ENCODE results near the gene ANKIB1.

ANKIB1 gene

GRCh38 chr7:92296880-92297445, 51.2 kb downstream of the ANKIB1 start:
- no peaks in the 10 kb centered on the region for H3K36me3 ChIP-seq (ENCODE audit: control insufficient read depth in 1 of 2, insufficient read depth in 2 of 2, low read length in 2 of 2)
- no peak overlapping the region for H3K4me3 ChIP-seq (ENCODE audit: low read depth in 1 of 2, low read length in 2 of 2)
- peaks cover 9 to 11% of the 10 kb centered on the region in 2 donors for H3K4me1 ChIP-seq (ENCODE audit: control insufficient read depth in 1 of 2, insufficient read depth in 2 of 2, low read length in 2 of 2)
- no peaks in the 10 kb centered on the region for H3K9me3 ChIP-seq (ENCODE audit: control insufficient read depth in 1 of 2, low read length in 2 of 2)
- no peaks in the 10 kb centered on the region for H3K27me3 ChIP-seq (ENCODE audit: low read depth, low read length)
- no peak overlapping the region for H3K27ac ChIP-seq (ENCODE audit: low read length)

- Histone ChIP-seq H3K9me3 (ENCODE audit: control insufficient read depth in 1 of 2, low read length in 2 of 2) (no peaks in the 10 kb centered on the region), H3K4me1 (ENCODE audit: control insufficient read depth in 1 of 2, insufficient read depth in 2 of 2, low read length in 2 of 2) (peaks cover 9 to 11% of the 10 kb centered on the region in 2 donors), H3K4me3 (ENCODE audit: low read depth in 1 of 2, low read length in 2 of 2) (no peak overlapping the region), H3K27ac (ENCODE audit: low read length) (no peak overlapping the region), H3K36me3 (ENCODE audit: control insufficient read depth in 1 of 2, insufficient read depth in 2 of 2, low read length in 2 of 2) (no peaks in the 10 kb centered on the region), H3K27me3 (ENCODE audit: low read depth, low read length) (no peaks in the 10 kb centered on the region)
These were observed 52.0 kb downstream of the ANKIB1 start for GRCh38 chr7:92297736-92298135.

GRCh38 chr7:92303761-92304160, 58.0 kb downstream of the ANKIB1 start:
- no peak overlapping the region for H3K4me3 ChIP-seq (ENCODE audit: low read depth in 1 of 2, low read length in 2 of 2)
- no peaks in the 10 kb centered on the region for H3K9me3 ChIP-seq (ENCODE audit: control insufficient read depth in 1 of 2, low read length in 2 of 2)
- no peak overlapping the region for H3K27ac ChIP-seq (ENCODE audit: low read length)
- no peaks in the 10 kb centered on the region for H3K4me1 ChIP-seq (ENCODE audit: control insufficient read depth in 1 of 2, insufficient read depth in 2 of 2, low read length in 2 of 2)
- peaks cover 0 to 3% of the 10 kb centered on the region in 2 donors for H3K36me3 ChIP-seq (ENCODE audit: control insufficient read depth in 1 of 2, insufficient read depth in 2 of 2, low read length in 2 of 2)
- no peaks in the 10 kb centered on the region for H3K27me3 ChIP-seq (ENCODE audit: low read depth, low read length)

- Histone ChIP-seq H3K27ac (ENCODE audit: low read length) (no peak overlapping the region), H3K4me1 (ENCODE audit: control insufficient read depth in 1 of 2, insufficient read depth in 2 of 2, low read length in 2 of 2) (no peaks in the 10 kb centered on the region), H3K4me3 (ENCODE audit: low read depth in 1 of 2, low read length in 2 of 2) (no peak overlapping the region), H3K9me3 (ENCODE audit: control insufficient read depth in 1 of 2, low read length in 2 of 2) (no peaks in the 10 kb centered on the region), H3K36me3 (ENCODE audit: control insufficient read depth in 1 of 2, insufficient read depth in 2 of 2, low read length in 2 of 2) (peaks cover 0 to 7% of the 10 kb centered on the region in 2 donors), H3K27me3 (ENCODE audit: low read depth, low read length) (no peaks in the 10 kb centered on the region)
These were observed 58.7 kb downstream of the ANKIB1 start for GRCh38 chr7:92304406-92304893.

GRCh38 chr7:92306153-92306552, 60.4 kb downstream of the ANKIB1 start:
- Histone ChIP-seq H3K4me3 (ENCODE audit: low read depth in 1 of 2, low read length in 2 of 2) (no peak overlapping the region), H3K36me3 (ENCODE audit: control insufficient read depth in 1 of 2, insufficient read depth in 2 of 2, low read length in 2 of 2) (peaks cover 0 to 8% of the 10 kb centered on the region in 2 donors), H3K9me3 (ENCODE audit: control insufficient read depth in 1 of 2, low read length in 2 of 2) (no peaks in the 10 kb centered on the region), H3K4me1 (ENCODE audit: control insufficient read depth in 1 of 2, insufficient read depth in 2 of 2, low read length in 2 of 2) (no peaks in the 10 kb centered on the region), H3K27ac (ENCODE audit: low read length) (no peak overlapping the region), H3K27me3 (ENCODE audit: low read depth, low read length) (no peaks in the 10 kb centered on the region)

GRCh38 chr7:92313055-92313454, 67.3 kb downstream of the ANKIB1 start:
- Histone ChIP-seq H3K36me3 (ENCODE audit: control insufficient read depth in 1 of 2, insufficient read depth in 2 of 2, low read length in 2 of 2) (peaks cover 0 to 5% of the 10 kb centered on the region in 2 donors), H3K27ac (ENCODE audit: low read length) (no peak overlapping the region), H3K4me1 (ENCODE audit: control insufficient read depth in 1 of 2, insufficient read depth in 2 of 2, low read length in 2 of 2) (no peaks in the 10 kb centered on the region), H3K27me3 (ENCODE audit: low read depth, low read length) (no peaks in the 10 kb centered on the region), H3K4me3 (ENCODE audit: low read depth in 1 of 2, low read length in 2 of 2) (no peak overlapping the region), H3K9me3 (ENCODE audit: control insufficient read depth in 1 of 2, low read length in 2 of 2) (no peaks in the 10 kb centered on the region)

- no peaks in the 10 kb centered on the region for H3K4me1 ChIP-seq (ENCODE audit: control insufficient read depth in 1 of 2, insufficient read depth in 2 of 2, low read length in 2 of 2)
- H3K4me3 ChIP-seq (ENCODE audit: low read depth in 1 of 2, low read length in 2 of 2): no peak overlapping the region
- H3K27ac ChIP-seq (ENCODE audit: low read length): no peak overlapping the region
- peaks cover 5 to 6% of the 10 kb centered on the region in 2 donors for H3K36me3 ChIP-seq (ENCODE audit: control insufficient read depth in 1 of 2, insufficient read depth in 2 of 2, low read length in 2 of 2)
- no peaks in the 10 kb centered on the region for H3K27me3 ChIP-seq (ENCODE audit: low read depth, low read length)
- H3K9me3 ChIP-seq (ENCODE audit: control insufficient read depth in 1 of 2, low read length in 2 of 2): no peaks in the 10 kb centered on the region
These were observed 73.5 kb downstream of the ANKIB1 start for GRCh38 chr7:92319243-92319642.

- Histone ChIP-seq H3K4me1 (ENCODE audit: control insufficient read depth in 1 of 2, insufficient read depth in 2 of 2, low read length in 2 of 2) (no peaks in the 10 kb centered on the region), H3K27me3 (ENCODE audit: low read depth, low read length) (no peaks in the 10 kb centered on the region), H3K9me3 (ENCODE audit: control insufficient read depth in 1 of 2, low read length in 2 of 2) (no peaks in the 10 kb centered on the region), H3K36me3 (ENCODE audit: control insufficient read depth in 1 of 2, insufficient read depth in 2 of 2, low read length in 2 of 2) (peaks cover 3 to 5% of the 10 kb centered on the region in 2 donors), H3K4me3 (ENCODE audit: low read depth in 1 of 2, low read length in 2 of 2) (no peak overlapping the region), H3K27ac (ENCODE audit: low read length) (no peak overlapping the region)
These were observed 79.4 kb downstream of the ANKIB1 start for GRCh38 chr7:92325173-92325572.

- no peaks in the 10 kb centered on the region for H3K27me3 ChIP-seq (ENCODE audit: low read depth, low read length)
- no peaks in the 10 kb centered on the region for H3K36me3 ChIP-seq (ENCODE audit: control insufficient read depth in 1 of 2, insufficient read depth in 2 of 2, low read length in 2 of 2)
- H3K4me3 ChIP-seq (ENCODE audit: low read depth in 1 of 2, low read length in 2 of 2): no peak overlapping the region
- H3K9me3 ChIP-seq (ENCODE audit: control insufficient read depth in 1 of 2, low read length in 2 of 2): no peaks in the 10 kb centered on the region
- no peaks in the 10 kb centered on the region for H3K4me1 ChIP-seq (ENCODE audit: control insufficient read depth in 1 of 2, insufficient read depth in 2 of 2, low read length in 2 of 2)
- H3K27ac ChIP-seq (ENCODE audit: low read length): no peak overlapping the region
These were observed 80.1 kb downstream of the ANKIB1 start for GRCh38 chr7:92325858-92326257.

- no peaks in the 10 kb centered on the region for H3K4me1 ChIP-seq (ENCODE audit: control insufficient read depth in 1 of 2, insufficient read depth in 2 of 2, low read length in 2 of 2)
- no peak overlapping the region for H3K4me3 ChIP-seq (ENCODE audit: low read depth in 1 of 2, low read length in 2 of 2)
- no peaks in the 10 kb centered on the region for H3K9me3 ChIP-seq (ENCODE audit: control insufficient read depth in 1 of 2, low read length in 2 of 2)
- no peaks in the 10 kb centered on the region for H3K27me3 ChIP-seq (ENCODE audit: low read depth, low read length)
- peaks cover 3 to 19% of the 10 kb centered on the region in 2 donors for H3K36me3 ChIP-seq (ENCODE audit: control insufficient read depth in 1 of 2, insufficient read depth in 2 of 2, low read length in 2 of 2)
- no peak overlapping the region for H3K27ac ChIP-seq (ENCODE audit: low read length)
These were observed 85.2 kb downstream of the ANKIB1 start for GRCh38 chr7:92330835-92331438.

- H3K27me3 ChIP-seq (ENCODE audit: low read depth, low read length): no peaks in the 10 kb centered on the region
- no peak overlapping the region for H3K27ac ChIP-seq (ENCODE audit: low read length)
- no peaks in the 10 kb centered on the region for H3K9me3 ChIP-seq (ENCODE audit: control insufficient read depth in 1 of 2, low read length in 2 of 2)
- H3K4me3 ChIP-seq (ENCODE audit: low read depth in 1 of 2, low read length in 2 of 2): no peak overlapping the region
- no peaks in the 10 kb centered on the region for H3K4me1 ChIP-seq (ENCODE audit: control insufficient read depth in 1 of 2, insufficient read depth in 2 of 2, low read length in 2 of 2)
- H3K36me3 ChIP-seq (ENCODE audit: control insufficient read depth in 1 of 2, insufficient read depth in 2 of 2, low read length in 2 of 2): peaks cover 3 to 22% of the 10 kb centered on the region in 2 donors
These were observed 85.7 kb downstream of the ANKIB1 start for GRCh38 chr7:92331508-92331907.

GRCh38 chr7:92332782-92333181, 87.0 kb downstream of the ANKIB1 start:
- Histone ChIP-seq H3K27me3 (ENCODE audit: low read depth, low read length) (no peaks in the 10 kb centered on the region), H3K4me1 (ENCODE audit: control insufficient read depth in 1 of 2, insufficient read depth in 2 of 2, low read length in 2 of 2) (no peaks in the 10 kb centered on the region), H3K27ac (ENCODE audit: low read length) (no peak overlapping the region), H3K9me3 (ENCODE audit: control insufficient read depth in 1 of 2, low read length in 2 of 2) (no peaks in the 10 kb centered on the region), H3K36me3 (ENCODE audit: control insufficient read depth in 1 of 2, insufficient read depth in 2 of 2, low read length in 2 of 2) (peaks cover 3 to 22% of the 10 kb centered on the region in 2 donors), H3K4me3 (ENCODE audit: low read depth in 1 of 2, low read length in 2 of 2) (no peak overlapping the region)
